CMK (cell line): ENCODE results near the gene PTHLH.

Source experiments
- DNase-seq: peaks from one replicate; pipeline ENCODE4 v3.0.0-alpha.2; 2010; ENCODE audit warnings: low read depth

Gene PTHLH

GRCh38 chr12:27972721-27973120 is at the start of gene PTHLH:
TSS of gene PTHLH (minus strand) at chr12:27972733. CDS start at chr12:27969494, 3,239 bp downstream.
- no peak for DNase-seq

GRCh38 chr12:28021704-28022103 is 49.2 kb upstream of the PTHLH start:
- no peak for DNase-seq

GRCh38 chr12:28017873-28018255 is 45.3 kb upstream of the PTHLH start:
- DNase-seq, result no peak

- DNase-seq, result no peak
These were observed 44.8 kb upstream of the PTHLH start for GRCh38 chr12:28017126-28017872.

- DNase-seq, result no peak
These were observed 42.6 kb upstream of the PTHLH start for GRCh38 chr12:28015165-28015564.

GRCh38 chr12:28014196-28014595 is 41.7 kb upstream of the PTHLH start:
- no peak for DNase-seq

GRCh38 chr12:28012333-28012918 is 39.9 kb upstream of the PTHLH start:
- DNase-seq, result no peak

GRCh38 chr12:28010036-28010435 is 37.5 kb upstream of the PTHLH start:
- DNase-seq, result no peak

- DNase-seq, result no peak
These were observed 27.4 kb upstream of the PTHLH start for GRCh38 chr12:27999970-28000369.

GRCh38 chr12:27999521-27999920 is 27.0 kb upstream of the PTHLH start:
- no peak for DNase-seq

- no peak for DNase-seq
These were observed 26.1 kb upstream of the PTHLH start for GRCh38 chr12:27998658-27999057.

- DNase-seq, result peak; percentile 49
These were observed 25.6 kb upstream of the PTHLH start for GRCh38 chr12:27998170-27998569.

- no peak for DNase-seq
These were observed 24.2 kb upstream of the PTHLH start for GRCh38 chr12:27996761-27997160.

- no peak for DNase-seq
These were observed 22.9 kb upstream of the PTHLH start for GRCh38 chr12:27995406-27995805.

GRCh38 chr12:27988594-27989233 is 16.2 kb upstream of the PTHLH start:
- DNase-seq, result no peak

GRCh38 chr12:27987331-27987730 is 14.8 kb upstream of the PTHLH start:
- no peak for DNase-seq

- DNase-seq, result no peak
These were observed 11.7 kb upstream of the PTHLH start for GRCh38 chr12:27984275-27984674.

- no peak for DNase-seq
These were observed 10.4 kb upstream of the PTHLH start for GRCh38 chr12:27982951-27983350.

GRCh38 chr12:27982385-27982784 is 9.9 kb upstream of the PTHLH start:
- DNase-seq, result no peak

GRCh38 chr12:27981874-27982273 is 9.3 kb upstream of the PTHLH start:
- DNase-seq, result no peak

GRCh38 chr12:27979145-27979544 is 6.6 kb upstream of the PTHLH start:
- DNase-seq, result no peak

GRCh38 chr12:27975222-27976136 is 2.9 kb upstream of the PTHLH start:
- DNase-seq, result peak; percentile 18
